Natural killer cell (primary cell): ENCODE data around the gene DISC1. TPM values are rescaled to one million over a fixed set of nuclear protein-coding genes. Genes with fewer than 3 reads are reported as not detected.
A peak's percentile ranks its signal among the peaks of the same experiment; 100 is the strongest.
"Not testable (repeated sequence)": the region's sequence is repeated elsewhere in the genome, so short reads cannot be mapped to it uniquely, and the experiment has no call there.

Source experiments
- ATAC-seq, 3 donors: fragments of 150-1000 bp in 2 of 3; fragments of 200-7000 bp in 1 of 3; cut with Tn5 transposase; 1 replicate in 1 of 3; 2 replicates in 2 of 3; pipeline ENCODE4 v1.10.0; 2021; ENCODE audit warnings: mild to moderate bottlenecking in 2 of 3, moderate library complexity in 2 of 3
- DNase-seq, 2 donors: peaks; one replicate each; pipeline versions ENCODE4 v3.0.0 to v3.0.0-alpha.2; 2013 to 2021; ENCODE audit warnings: mixed read lengths in 1 of 2
- H3K27ac ChIP-seq: one replicate; pipeline ENCODE4 v1.5.1; 2013; ENCODE audit warnings: mild to moderate bottlenecking, low read length
- H3K27me3 ChIP-seq: one replicate; pipeline ENCODE4 v1.6.1; 2013; ENCODE audit warnings: low read length; ENCODE audit not compliant: control insufficient read depth, insufficient read depth
- H3K36me3 ChIP-seq: one replicate; pipeline ENCODE4 v1.6.1; 2013; ENCODE audit warnings: low read length; ENCODE audit not compliant: control insufficient read depth, insufficient read depth
- H3K4me1 ChIP-seq: one replicate; pipeline ENCODE4 v1.6.1; 2013; ENCODE audit warnings: low read length; ENCODE audit not compliant: control insufficient read depth, insufficient read depth
- H3K4me3 ChIP-seq: one replicate; pipeline ENCODE4 v1.5.1; 2013; ENCODE audit warnings: low read length
- H3K9me3 ChIP-seq: one replicate; pipeline ENCODE4 v1.6.1; 2013; ENCODE audit warnings: low read length; ENCODE audit not compliant: control insufficient read depth, insufficient read depth
- H3K27ac Mint-ChIP-seq, 2 donors: one replicate each; pipeline ENCODE4 v1.8.0; 2022; ENCODE audit warnings: mild to moderate bottlenecking in 2 of 2, mixed read lengths in 2 of 2, moderate library complexity in 1 of 2
- H3K27me3 Mint-ChIP-seq, 2 donors: one replicate each; pipeline ENCODE4 v1.8.0; 2022; ENCODE audit warnings: low read depth in 2 of 2, mixed read lengths in 2 of 2
- H3K36me3 Mint-ChIP-seq: one replicate; pipeline ENCODE4 v1.8.0; 2022; ENCODE audit warnings: mixed read lengths
- H3K4me1 Mint-ChIP-seq, 2 donors: one replicate each; pipeline ENCODE4 v1.8.0; 2022; ENCODE audit warnings: mixed read lengths in 2 of 2
- H3K4me3 Mint-ChIP-seq: one replicate; pipeline ENCODE4 v1.8.0; 2022; ENCODE audit warnings: mild to moderate bottlenecking, moderate library complexity, mixed read lengths
- H3K9me3 Mint-ChIP-seq, 2 donors: one replicate each; pipeline ENCODE4 v1.8.0; 2022; ENCODE audit warnings: mixed read lengths in 2 of 2
- WGBS: methylation state at CpG from one replicate; pipeline ENCODE4 v1.1.7; 2013; ENCODE audit warnings: missing lambda C conversion rate; ENCODE audit not compliant: insufficient coverage; 5-methylcytosine and 5-hydroxymethylcytosine counted together
- intact Hi-C: fragments of 100-400 bp; cut with micrococcal nuclease; formaldehyde crosslinking; loops from one replicate; pipeline ENCODE4 v1.14.2; 2022
- total RNA-seq, 4 donors: library from RNA; stranded (reverse); fragments of 120-200 nt in 1 of 4; gene quantifications; one replicate each; pipeline versions ENCODE4 v1.2.3 to v1.2.4, GENCODE V29; 2013 to 2022
- TF ChIP-seq, protein P1 (sequence below): fragments of 200-600 bp; IDR thresholded peaks from one replicate; pipeline ENCODE4 v1.8.0; 2022; ENCODE audit warnings: antibody characterized with exemption

Gene DISC1
- total RNA-seq, 3 donors from 2014 or later (not counting 1 experiment from before 2014, with no cell fraction given), result 5.9 to 10.7 (median 9.7) TPM

DNA sequence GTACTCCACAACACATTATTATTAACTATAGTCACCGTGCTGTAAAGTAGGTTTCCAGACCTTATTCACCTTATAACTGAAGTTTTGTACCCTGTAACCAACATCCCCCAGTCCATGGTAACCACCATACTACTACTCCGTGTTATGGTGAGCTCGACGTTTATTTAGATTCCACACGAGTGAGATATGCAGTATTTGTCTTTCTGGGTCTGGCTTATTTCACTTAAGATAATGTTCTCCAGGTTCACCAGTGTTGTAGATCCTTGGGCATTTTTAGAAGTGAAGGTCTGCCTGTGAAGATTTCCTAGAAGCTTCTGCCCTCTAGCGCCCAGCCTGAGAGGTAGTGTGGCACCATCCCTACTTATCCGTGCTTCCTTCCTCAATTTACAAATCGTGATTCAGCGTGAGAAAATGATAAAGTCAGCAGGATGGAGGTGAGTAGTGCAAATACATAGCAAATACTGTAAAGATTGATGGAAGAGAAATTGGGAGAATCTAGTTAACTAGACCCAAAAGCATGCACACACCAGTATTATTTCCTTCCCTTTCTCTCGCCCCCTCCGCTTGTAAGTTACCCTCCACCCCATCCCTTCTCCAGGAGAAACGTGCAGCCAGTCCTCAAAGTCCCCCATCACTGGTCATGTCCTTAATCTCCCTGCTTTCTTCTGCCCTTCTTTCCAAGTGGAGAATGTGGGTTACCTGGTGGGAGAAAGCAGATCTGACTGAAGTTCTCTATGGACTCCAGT is 36.0 kb upstream of the DISC1 start:
- H3K4me3 ChIP-seq, result no peak overlapping the region
- DNase-seq (peak in 1 of 2 donors; percentile 67), ATAC-seq (peak; percentile 49 to 70 (median 63))
- 44% methylated on average over 7 of the region's 12 CpGs for WGBS
- no peaks in the 10 kb centered on the region for H3K9me3 ChIP-seq
- no peak overlapping the region for H3K27ac ChIP-seq
- H3K4me1 Mint-ChIP-seq, result peaks cover 7 to 12% of the 10 kb centered on the region in 2 donors
- TF ChIP-seq, protein P1, sequence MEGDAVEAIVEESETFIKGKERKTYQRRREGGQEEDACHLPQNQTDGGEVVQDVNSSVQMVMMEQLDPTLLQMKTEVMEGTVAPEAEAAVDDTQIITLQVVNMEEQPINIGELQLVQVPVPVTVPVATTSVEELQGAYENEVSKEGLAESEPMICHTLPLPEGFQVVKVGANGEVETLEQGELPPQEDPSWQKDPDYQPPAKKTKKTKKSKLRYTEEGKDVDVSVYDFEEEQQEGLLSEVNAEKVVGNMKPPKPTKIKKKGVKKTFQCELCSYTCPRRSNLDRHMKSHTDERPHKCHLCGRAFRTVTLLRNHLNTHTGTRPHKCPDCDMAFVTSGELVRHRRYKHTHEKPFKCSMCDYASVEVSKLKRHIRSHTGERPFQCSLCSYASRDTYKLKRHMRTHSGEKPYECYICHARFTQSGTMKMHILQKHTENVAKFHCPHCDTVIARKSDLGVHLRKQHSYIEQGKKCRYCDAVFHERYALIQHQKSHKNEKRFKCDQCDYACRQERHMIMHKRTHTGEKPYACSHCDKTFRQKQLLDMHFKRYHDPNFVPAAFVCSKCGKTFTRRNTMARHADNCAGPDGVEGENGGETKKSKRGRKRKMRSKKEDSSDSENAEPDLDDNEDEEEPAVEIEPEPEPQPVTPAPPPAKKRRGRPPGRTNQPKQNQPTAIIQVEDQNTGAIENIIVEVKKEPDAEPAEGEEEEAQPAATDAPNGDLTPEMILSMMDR, result peak; percentile 46
- H3K4me3 Mint-ChIP-seq, result no peak overlapping the region
- H3K27ac Mint-ChIP-seq, result no peak overlapping the region
- no peaks in the 10 kb centered on the region for H3K36me3 Mint-ChIP-seq
- H3K4me1 ChIP-seq, result no peaks in the 10 kb centered on the region
- intact Hi-C loops, result loop anchor here (1.0 kb wide), 1 partner anchor 232 kb away; no protein-coding TSS in a partner anchor
- no peaks in the 10 kb centered on the region for H3K36me3 ChIP-seq
- H3K9me3 Mint-ChIP-seq, result no peaks in the 10 kb centered on the region
- peaks cover 0 to 6% of the 10 kb centered on the region in 2 donors for H3K27me3 Mint-ChIP-seq
- H3K27me3 ChIP-seq, result no peaks in the 10 kb centered on the region

DNA sequence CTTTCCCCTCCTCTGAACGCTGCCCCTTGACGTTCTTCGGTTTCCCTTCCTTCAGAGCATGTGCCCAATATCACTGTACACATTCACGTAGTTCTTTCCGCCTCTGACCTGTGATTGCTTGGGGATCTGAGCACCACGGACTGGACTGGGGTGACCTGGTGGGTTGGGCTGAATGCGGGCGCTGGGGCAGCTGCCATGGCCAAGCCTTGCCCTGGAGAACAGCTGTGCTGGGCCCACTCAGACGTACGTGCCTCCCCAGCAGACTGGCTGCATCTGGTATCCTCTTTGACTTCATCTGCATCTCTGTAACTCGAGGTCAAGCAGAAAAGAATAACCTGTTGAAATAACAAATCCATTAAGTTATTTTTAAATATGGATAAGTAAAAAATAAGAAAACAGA is 35.1 kb upstream of the DISC1 start:
- no peak for DNase-seq
- Mint-ChIP-seq H3K36me3 (no peaks in the 10 kb centered on the region), H3K9me3 (no peaks in the 10 kb centered on the region), H3K27me3 (peaks cover 0 to 6% of the 10 kb centered on the region in 2 donors), H3K4me1 (peaks cover 7 to 12% of the 10 kb centered on the region in 2 donors), H3K4me3 (no peak overlapping the region), H3K27ac (no peak overlapping the region)
- no peaks in the 10 kb centered on the region for H3K9me3 ChIP-seq
- no peak overlapping the region for H3K27ac ChIP-seq
- H3K36me3 ChIP-seq, result no peaks in the 10 kb centered on the region
- ATAC-seq, result no peak
- no peak overlapping the region for H3K4me3 ChIP-seq
- intact Hi-C loops, result no loop called here
- H3K4me1 ChIP-seq, result no peaks in the 10 kb centered on the region
- TF ChIP-seq, protein P1, result no peak
- 85% methylated on average over 10 of the region's 11 CpGs for WGBS
- H3K27me3 ChIP-seq, result no peaks in the 10 kb centered on the region

DNA sequence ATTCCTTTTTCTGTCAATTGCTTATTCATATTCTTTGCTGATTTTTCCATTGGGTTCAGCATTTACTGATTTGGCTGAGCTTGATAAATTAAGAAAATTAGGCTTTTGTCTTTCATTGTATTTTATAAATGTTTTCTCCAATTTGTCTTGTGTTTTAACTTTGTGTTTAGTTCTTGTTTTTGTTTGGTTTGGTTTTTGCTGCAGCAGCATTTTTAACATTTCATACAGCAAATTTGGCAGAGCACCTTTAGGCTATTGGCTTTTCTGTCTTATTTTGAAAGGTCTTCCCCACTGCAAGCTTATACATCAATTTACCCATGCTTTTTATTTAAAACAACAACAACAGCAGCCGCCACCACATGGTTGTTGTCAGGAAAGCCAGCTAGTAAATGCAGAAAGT is 33.8 kb upstream of the DISC1 start:
- ATAC-seq (no peak), DNase-seq (no peak)
- Histone ChIP-seq H3K9me3 (no peaks in the 10 kb centered on the region), H3K36me3 (no peaks in the 10 kb centered on the region), H3K4me1 (no peaks in the 10 kb centered on the region), H3K27ac (no peak overlapping the region), H3K27me3 (no peaks in the 10 kb centered on the region), H3K4me3 (no peak overlapping the region)
- H3K36me3 Mint-ChIP-seq, result no peaks in the 10 kb centered on the region
- H3K4me3 Mint-ChIP-seq, result no peak overlapping the region
- no peak overlapping the region for H3K27ac Mint-ChIP-seq
- H3K9me3 Mint-ChIP-seq, result no peaks in the 10 kb centered on the region
- intact Hi-C loops, result no loop called here
- H3K27me3 Mint-ChIP-seq, result peaks cover 0 to 6% of the 10 kb centered on the region in 2 donors
- TF ChIP-seq, protein P1, result no peak
- H3K4me1 Mint-ChIP-seq, result peaks cover 7 to 12% of the 10 kb centered on the region in 2 donors
- no CpG with 5 or more reads among the region's 1 CpG for WGBS

DNA sequence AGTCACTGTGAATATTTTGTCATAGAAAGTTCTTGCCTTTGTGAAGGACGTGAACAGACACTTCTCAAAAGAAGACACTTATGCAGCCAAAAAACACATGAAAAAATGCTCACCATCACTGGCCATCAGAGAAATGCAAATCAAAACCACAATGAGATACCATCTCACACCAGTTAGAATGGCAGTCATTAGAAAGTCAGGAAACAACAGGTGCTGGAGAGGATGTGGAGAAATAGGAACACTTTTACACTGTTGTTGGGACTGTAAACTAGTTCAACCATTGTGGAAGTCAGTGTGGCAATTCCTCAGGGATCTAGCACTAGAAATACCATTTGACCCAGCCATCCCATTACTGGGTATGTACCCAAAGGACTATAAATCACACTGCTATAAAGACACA is 33.3 kb upstream of the DISC1 start:
- H3K4me3 ChIP-seq, H3K4me3 Mint-ChIP-seq, H3K4me1 ChIP-seq, intact Hi-C loops, H3K9me3 Mint-ChIP-seq, H3K36me3 Mint-ChIP-seq, DNase-seq, H3K9me3 ChIP-seq, H3K36me3 ChIP-seq, ATAC-seq, H3K27ac Mint-ChIP-seq, H3K27ac ChIP-seq, H3K27me3 ChIP-seq, H3K27me3 Mint-ChIP-seq: not testable (repeated sequence)
- WGBS, result no CpG with 5 or more reads among the region's 1 CpG
- H3K4me1 Mint-ChIP-seq, result peaks cover 7 to 12% of the 10 kb centered on the region in 2 donors
